Measurements from ENCODE around the gene CAPN9.
"Not testable (repeated sequence)": the region's sequence is repeated elsewhere in the genome, so short reads cannot be mapped to it uniquely, and the experiment has no call there.

Gene CAPN9

DNA sequence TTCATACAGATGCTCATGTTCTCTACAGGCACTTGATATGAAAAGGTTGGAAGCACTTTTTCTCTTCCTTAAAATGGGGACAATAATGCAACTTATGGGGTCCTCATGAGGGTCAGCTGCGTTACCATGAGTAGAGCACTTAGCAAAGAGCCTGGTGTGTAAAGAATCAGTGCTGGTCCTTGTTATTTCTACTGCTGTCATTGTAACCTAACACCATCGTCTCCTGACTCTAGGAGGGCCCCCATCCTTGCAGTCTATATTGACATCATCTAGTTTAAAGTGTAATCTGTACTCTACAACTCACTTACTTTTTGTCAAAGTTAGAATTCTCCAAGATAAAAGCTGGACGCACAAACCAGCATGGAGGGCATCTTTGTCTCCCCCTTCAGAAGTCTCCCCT, 2.4 kb downstream of the CAPN9 start:
- FAIRE-seq, result no peak

DNA sequence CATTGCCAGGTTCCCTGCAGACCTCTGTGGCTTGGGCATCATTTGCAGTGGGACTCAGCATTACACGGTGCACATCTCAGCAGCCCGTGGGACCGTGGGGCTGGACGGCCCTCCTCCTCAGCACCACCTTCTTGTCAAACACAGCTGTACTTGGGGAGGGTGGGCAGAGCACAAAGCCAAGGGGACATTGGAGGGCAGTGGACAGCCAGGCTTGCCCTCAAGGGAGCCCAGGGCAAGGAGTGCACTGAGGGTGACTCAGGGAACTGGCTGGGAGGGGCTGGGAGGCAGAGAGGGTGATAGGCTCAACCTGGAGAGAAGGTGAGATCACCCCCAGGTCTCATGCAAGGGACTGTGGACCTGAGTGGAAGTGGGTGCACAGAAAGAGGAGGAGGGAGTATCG, 3.4 kb downstream of the CAPN9 start:
- no peak for FAIRE-seq

DNA sequence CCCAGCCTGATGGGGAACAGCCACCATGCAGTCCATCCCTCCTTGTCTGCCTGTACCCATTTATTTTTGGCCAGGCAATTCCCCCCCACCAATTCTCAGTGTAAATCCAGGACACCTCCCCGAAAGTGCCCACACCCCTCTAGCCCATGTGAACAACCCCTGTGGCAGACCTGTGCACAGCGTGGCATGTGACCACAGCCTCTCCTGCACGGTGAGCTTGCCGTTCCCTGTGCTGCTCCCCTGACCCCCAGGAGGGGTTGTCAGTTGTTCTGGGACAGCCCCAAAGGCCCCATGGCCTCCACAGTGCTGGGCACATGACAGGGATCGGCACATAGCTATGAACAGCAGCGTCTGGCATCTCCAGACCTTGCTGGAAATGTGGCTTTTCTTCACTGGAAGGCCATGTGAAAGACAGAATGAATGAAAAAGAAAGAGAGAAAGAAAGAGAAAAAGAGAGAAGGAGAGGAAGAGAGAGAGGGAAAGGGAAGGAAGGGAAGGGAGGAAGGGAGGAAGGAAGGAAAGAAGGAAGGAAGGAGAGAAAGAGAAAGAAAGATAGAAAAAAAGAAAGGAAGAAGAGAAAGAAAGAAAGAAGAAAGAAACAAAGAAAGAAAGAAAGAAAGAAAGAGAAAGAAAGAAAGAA, 3.9 kb downstream of the CAPN9 start:
- no peak for FAIRE-seq

DNA sequence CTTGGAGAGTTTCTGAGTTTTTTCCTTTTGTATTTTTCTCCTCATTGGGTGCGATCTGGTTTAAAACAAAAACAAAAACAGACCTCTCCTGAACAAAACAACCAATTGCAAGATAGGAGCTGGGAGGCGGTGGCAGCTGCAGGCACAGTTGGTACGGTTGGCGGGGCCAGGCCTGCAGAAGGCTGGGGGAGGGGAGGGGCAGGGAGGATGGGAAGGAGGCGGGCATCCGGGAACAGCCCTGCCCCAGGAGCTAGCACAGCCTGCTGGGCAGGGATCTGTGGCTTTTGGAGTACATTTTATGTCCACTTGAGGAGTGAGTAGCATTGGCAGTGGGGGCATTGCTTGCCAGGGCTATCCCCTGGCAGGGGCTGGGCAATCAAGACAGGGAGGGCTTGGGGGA, 5.2 kb downstream of the CAPN9 start:
- FAIRE-seq, result no peak

DNA sequence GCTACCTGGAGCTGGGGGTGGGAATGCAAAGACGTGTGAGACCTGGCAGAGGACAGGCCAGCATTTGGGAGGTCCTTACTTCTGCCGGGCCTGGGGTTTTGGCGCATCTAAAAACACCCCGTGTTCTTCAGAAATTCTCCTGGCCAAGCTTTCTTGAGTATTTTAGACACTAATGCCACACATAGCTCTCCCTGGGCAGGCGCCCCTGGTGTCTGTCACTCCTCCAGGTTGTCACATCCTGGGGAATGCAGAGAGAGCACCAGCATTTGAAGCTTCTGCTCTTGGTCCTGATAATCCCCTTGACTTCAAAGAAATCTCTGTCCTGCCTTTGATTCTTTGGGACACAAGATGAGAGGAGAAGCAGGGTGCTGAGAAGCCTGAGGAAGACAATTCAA, 6.0 kb downstream of the CAPN9 start:
- FAIRE-seq, result no peak

DNA sequence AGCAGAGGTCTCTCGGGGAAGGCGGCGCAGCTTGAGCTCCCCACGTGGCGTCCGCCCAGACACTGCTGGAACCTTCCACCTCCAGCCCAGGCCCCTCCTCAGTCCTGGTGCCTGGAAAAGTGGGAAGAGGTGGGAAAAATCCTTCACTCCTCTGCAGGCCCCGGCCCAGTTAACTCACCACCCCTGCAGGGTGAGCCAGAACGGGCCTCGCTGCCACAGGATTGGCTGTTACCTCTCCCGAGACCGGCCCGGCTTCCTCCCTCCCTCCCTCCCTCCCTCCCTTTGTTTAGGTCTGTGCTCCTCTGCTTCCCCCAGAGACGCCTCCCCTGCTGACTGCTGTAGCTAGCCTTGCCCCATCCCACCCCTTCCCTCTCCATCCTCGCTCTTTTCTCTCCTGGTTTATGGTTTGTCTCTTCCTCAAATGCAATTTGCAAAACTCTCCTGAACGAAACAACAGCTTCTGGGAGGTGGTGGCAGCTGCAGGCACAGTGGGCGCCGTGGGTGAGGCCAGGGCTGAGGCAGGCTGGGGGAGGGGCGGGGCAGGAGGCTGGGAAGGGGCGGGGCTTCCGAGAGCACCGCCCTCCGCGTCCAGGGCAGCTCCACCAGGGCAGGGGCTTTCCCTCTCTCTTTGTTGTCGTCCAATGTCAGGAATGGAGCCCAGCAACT, 6.5 kb downstream of the CAPN9 start:
- no peak for FAIRE-seq

DNA sequence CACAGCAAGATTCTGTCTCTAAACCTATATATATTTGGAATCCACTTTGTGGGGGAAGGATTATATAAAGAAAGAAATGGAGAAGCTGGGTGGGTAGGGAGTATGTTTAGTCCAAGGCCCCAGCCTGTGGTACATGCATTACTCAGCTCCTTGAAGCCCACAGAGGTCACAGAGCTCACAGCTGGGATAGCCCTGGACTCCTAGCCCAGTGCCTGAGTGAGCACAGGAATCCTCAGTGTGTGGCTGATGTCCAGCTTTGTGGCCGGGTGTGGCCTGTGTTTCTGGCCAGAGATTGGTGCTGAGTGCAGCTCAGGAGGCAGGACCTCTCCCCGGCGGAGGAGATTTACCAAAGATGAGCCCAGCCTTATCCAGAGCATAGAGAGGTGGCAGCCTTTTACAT, 7.6 kb downstream of the CAPN9 start:
- no peak for FAIRE-seq

DNA sequence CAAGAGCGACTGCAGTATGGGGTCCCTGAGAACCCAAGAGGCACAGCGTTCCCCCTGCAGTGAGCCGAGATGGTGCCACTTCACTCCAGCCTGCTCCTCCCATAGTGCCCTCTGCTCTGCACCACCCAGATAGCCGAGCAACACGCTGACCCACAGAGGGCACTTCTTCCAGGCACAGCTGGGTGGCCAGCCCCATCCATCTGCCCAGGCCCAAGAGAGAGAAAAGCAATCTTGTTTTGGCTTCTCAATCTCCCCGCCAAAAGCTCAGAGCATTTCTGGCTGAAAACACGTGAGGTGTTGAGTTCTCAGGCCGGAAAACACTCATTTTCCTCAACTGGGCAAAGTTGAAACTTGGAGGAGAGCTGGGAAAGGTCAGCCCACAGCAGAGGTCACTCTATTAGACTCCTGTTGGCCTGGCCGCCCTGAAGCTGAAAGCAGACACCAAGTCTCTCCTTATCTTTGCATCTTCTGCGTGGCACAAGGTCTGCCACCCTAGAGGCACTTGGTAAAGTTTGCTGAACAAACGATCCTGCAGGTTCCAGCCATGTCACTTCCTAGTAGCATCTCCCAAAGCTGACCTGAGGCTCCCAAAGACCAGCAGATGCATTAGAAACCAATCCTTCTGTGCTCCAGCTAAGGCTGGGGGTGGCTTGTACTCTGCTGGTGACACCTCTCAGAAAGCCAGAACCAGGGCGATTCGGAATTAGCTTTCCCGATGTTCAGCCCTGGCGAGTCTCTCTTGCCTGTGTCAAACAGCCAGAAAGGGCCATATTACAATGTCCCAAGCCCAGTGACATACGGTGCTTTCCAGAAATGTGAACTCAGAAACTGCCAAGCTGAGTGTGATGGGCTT, 10.9 kb downstream of the CAPN9 start:
- no peak for FAIRE-seq

DNA sequence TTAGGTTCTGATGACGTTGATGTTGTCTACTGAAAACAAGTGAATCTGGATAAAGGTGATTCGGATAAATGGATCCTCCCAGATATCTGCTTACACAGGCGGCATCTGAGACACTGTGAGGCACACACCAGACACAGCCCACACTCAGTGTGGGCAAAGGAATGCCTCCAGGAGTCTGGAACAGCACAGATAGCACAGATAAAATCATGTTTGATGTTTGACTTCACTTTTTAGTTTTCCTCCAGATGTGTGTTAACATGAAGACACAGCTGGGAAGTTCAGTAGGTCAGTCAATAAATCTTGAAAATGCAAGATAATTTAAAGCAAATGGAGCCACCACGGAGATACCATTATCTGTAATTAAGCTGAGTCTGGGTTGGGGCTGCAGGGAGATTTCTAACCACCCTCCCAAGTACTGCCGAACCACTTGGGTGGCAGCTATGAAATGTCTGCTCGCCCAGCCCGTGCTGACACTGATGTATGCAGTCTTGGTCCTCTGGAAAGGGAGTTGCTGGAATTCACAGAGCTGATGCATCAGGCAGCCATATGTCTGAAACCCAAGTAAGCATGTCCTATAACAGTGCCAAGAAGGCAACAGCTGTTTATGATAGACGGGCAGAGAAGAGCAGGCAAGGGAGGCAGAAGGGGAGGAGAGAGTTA, 11.7 kb downstream of the CAPN9 start:
- no peak for FAIRE-seq

DNA sequence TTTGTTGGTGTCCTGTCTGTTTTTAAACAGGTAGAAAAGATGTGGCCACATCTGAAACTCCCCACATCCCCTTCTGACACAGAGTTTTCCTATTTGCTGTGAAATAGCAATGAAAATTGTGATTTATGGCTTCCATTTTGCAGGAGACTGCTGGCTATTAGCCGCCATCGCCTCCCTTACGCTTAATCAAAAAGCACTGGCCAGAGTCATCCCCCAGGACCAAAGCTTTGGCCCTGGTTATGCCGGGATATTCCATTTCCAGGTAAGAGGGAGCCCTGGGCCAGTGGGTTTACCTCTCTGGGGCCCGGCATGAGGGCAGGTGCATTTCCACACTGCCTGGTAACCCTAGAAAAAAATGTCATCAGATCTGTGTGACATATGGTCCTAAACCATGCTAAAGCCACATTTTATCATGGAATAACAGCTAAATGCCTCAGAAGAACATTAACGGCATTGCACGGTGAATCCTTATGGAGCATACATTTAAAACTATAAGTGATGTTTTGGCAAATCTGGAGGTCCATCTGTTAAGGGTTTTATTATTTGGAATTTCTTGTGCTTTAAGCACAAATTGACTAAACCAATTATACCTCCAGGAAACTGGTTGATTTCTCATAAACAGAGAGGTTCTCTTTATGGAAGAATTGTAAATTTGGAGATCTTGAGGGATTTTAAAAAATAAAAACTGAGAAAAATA, 12.3 kb downstream of the CAPN9 start:
- no peak for FAIRE-seq

DNA sequence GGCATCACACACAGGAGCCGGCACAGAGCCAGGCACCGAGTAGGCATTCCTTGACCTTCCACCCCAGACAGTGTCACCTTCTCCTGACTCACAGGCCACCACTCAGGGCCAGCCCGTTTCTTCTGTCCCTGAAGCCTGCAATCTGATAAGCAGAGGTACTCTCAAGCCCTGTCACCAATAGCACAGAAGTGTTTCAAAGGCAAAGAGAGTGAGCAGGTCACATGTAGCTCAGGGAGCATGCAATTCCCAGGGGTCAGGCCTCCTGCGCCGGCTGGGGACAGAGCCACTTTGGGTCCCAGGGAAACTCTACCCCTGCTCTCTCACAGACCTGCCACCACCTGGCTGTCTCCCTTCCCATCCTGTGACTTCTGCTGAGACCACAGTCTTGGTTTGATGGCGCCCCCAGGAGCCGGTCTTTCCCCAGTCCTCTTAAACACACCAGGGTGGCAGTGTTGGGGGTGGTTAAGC, 13.2 kb downstream of the CAPN9 start:
- no peak for FAIRE-seq

DNA sequence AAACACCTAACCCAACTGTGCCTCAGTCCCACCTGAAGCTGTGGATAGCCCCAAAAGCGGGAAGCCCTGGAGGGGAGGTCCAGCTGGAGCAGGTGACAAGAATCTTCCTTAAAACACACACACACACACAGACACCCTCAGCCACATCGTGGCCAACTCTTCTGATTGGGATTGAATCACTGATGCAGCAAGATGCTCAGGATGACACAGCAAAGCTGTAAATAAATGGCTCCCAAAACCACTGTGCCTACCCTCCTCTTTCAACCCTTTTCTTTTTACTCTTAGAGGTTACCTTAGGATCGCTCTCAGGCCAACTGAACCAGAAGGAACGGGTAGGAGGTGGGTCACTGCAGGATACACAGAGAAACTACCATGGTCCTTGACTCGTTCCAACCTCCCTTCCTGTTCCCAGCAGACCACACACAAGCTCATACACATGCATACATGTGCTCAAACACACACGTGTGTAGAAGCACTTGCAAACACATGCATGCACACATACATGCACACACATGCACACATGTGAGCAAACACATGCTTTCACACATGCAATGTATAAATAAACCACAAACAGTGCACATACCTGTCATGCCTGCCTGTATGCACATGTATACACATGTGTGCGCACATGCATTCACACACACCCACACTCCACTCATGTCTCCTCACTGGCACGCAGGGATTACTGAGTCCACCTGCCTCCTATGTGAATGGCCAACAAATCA, 14.4 kb downstream of the CAPN9 start:
- FAIRE-seq, result no peak

DNA sequence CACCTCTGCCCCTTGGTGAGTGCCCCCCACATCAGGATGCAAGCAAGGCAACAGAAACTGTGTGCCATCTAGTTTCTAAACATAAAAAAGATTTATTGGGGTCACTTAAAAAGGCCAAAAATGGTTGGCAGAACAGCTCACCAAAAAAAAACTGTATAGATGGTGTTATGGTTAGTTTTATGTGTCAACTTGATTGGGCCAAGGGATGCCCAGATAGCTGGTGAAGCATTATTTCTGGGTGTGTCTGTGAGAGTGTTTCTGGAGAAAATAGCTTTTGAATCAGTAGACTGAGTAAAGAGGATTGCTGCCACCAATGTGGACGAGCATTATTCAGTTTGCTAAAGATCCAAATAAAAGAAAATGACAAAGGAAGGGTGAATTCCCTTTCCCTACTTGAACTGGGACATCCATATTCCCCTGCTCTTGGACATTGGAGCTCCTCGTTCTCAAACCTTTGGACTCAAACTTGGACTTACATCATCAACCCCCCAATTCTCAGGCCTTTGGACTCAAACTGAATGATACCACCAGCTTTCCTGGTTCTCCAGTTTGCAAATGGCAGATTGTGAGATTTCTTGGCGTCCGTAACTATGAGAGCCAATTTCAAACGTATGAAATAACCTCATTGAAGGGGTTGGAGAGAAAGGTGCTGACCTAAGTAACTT, 16.9 kb downstream of the CAPN9 start:
- no peak for FAIRE-seq

DNA sequence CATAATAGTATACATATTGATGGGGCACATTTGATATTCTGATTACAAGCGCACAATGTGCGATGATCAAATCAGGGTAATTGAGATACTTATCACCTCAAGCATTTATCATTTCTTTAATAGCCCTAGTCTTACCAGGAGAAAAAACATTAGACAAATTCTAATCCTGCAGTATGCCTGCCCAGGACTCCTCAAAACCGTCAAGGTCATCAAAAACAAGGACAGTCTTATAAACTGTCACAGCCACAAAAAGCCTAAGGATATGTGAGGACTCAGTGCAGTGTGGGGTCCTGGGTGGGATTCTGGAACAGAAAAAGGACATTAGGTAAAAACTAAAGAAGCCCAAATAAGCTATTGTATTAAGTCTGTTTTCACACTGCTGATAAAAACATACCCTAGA, 19.1 kb downstream of the CAPN9 start:
- no peak for FAIRE-seq

DNA sequence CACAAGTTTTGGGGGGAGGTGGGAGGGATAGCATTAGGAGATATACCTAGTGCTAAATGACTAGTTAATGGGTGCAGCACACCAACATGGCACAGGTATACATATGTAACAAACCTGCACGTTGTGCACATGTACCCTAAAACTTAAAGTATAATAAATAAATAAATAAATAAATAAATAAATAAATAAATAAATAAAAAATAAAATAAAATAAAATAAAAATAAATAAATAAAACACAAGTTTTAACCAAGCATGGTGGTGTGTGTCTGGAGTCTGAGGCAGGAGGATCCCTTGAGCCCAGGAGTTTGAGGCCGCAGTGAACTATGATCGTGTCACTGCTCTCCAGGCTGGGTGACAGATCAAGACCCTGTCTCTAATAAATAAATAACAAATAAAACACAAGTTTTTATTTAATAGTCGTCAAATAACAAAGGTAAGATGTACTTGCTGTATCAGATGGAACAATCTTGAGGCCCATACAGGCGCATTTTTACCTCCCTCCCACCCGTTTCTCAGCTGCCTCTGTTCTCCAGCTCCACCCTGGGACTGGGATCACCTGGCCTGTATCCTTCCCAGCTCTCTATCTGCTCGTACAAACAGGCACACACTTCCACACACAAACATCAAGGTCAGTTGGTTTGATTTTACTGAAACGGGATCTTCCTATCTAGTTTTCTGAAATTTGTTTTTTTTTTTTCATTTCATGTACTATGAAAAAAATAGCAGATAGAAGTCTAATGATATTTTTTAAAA, 20.8 kb downstream of the CAPN9 start:
- FAIRE-seq, result not testable (repeated sequence)

DNA sequence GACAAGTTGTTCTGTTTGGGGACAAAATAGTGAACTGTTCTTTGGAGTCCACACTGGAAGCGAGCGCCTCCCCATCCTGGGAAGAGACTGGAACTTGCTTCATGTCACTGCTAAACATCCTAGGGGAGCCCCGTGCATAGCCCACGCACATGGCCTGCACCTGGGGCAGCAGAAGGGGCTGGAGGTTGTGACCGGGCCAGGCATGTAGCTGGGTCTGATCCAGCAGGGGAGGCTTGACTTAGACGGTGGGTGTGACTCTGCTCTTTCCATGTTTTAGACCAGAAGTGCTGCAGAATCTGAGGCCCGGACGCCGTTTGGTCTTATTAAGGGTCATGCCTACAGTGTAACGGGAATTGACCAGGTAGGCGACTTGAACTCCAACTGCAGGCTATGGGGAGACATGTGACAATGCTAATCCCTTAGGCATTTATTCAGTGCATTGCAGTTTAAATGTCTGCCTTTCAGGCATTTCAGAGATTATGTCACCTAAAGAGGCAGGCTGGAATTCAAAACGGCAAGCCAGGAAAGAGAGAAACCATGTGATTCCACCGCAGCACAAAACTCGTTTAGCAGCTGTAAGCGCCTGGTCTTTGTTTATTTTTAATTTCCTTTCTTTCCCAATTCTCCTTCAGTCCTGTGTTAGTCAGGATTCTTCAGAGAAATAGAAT, 21.8 kb downstream of the CAPN9 start:
- no peak for FAIRE-seq

DNA sequence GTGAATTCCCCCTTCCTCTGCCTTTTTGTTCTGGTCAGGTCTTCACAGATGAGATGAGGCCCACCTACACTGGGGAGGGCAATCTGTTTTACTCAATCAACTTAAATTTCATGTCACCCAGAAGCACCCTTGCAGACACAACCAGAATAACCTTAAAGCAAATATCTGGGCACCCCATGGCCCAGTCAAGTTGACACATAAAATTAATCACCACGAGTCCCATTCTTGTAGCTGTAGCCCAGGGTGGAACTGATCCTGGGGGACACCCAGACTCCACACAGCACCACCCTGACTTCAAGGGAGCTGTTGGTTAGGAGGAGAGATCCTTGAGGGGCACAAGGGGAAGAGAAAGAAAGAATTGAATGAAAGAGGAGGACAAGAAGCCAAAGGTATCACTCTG, 23.1 kb downstream of the CAPN9 start:
- FAIRE-seq, result no peak

DNA sequence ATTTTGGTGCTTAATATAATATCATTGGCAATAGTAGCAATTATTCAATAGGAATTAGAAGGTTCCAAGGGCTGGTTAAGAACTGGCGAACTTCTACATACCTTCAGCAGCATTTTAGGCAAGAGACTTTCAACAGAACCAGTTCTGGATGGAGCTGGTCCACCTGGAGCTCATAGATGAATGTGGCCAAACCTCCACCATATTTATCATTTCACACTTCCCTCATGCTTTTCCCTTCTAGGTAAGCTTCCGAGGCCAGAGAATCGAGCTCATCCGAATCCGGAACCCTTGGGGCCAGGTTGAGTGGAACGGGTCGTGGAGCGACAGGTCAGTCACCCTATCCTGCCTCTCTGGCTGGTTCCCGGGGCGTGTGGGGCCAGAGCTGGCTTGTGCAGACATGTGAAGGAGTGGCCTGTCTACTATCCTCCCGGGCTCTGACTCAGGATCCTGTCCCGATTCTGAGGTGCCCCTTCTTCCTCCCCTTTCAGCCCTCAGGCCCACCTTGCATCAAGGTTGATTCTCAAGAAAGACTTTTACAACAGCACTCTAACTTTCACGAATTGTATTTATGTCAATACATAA, 24.7 kb downstream of the CAPN9 start:
- no peak for FAIRE-seq

DNA sequence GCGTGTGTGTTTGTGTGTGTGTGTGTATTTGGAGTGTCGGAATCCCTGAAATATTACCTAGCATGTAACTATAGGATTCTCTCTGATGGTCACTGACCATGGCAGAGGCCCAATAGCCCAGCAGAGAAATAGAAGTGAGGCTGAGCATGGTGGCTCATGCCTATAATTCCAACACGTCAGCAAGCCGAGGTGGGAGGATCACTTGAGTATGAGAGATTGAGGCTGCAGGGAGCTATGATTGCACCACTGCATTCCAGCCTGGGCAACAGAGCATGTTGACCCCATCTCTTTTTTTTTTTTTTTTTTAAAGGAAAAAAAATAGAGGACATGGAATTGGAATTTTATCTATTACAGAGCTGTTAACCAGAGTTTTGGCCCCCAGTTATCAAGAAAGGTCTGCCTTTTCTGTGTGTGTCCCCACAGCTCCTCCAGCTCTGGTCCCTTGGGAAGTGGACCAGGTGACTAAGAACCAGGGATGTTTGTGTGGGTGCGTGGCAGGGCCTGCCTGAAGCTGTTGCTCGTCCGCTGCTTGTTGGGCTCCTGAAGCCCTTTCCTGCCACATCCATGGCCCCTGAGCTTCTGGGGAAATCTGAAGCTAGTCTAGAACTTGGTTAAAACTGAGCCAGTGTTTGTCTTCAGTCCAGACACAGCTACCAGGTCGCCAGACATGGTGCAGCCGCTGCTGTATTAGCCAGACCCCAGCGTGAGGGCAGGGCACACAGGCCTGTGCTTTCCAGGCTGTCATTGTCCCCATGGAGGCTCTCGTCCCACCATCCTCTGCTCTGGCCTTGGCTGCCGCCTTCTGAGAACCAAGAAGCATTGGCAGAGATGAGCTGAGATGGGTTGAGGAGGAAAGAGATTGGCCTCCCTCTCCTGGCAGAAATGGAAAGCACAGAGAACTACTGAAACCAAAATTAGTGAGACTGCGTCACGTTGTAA, 25.5 kb downstream of the CAPN9 start:
- no peak for FAIRE-seq
